Right cardiac atrium (tissue), 5 donors: ENCODE measurements around the gene UGT2B7. TPM values are rescaled to one million over a fixed set of nuclear protein-coding genes. Genes with fewer than 3 reads are reported as not detected.
"Not testable (repeated sequence)": the region's sequence is repeated elsewhere in the genome, so short reads cannot be mapped to it uniquely, and the experiment has no call there.

Source experiments
- ATAC-seq, 2 donors: fragments of 200-7000 bp; cut with Tn5 transposase; one replicate each; pipeline versions ENCODE4 v1.8.0 to v1.9.1; 2020; ENCODE audit warnings: moderate library complexity in 2 of 2, mild to moderate bottlenecking in 1 of 2
- DNase-seq, 3 donors: peaks; one replicate each; pipeline ENCODE4 v3.0.0-alpha.2; 2020
- H3K27ac ChIP-seq: one replicate; pipeline ENCODE4 v1.5.1; 2013; ENCODE audit warnings: mild to moderate bottlenecking, low read length, control low read depth, moderate library complexity
- H3K27me3 ChIP-seq: one replicate; pipeline ENCODE4 v1.6.1; 2013; ENCODE audit not compliant: control insufficient read depth, insufficient read depth
- H3K4me1 ChIP-seq: one replicate; pipeline ENCODE4 v1.6.1; 2013; ENCODE audit warnings: low read length; ENCODE audit not compliant: control insufficient read depth, insufficient read depth
- H3K4me3 ChIP-seq: one replicate; pipeline ENCODE4 v1.5.1; 2013; ENCODE audit warnings: low read length, control low read depth
- H3K9me3 ChIP-seq: one replicate; pipeline ENCODE4 v1.6.1; 2013; ENCODE audit warnings: low read length; ENCODE audit not compliant: control insufficient read depth
- WGBS: extraction: QIAGEN DNeasy Blood & Tissue Kit; methylation state at CpG from one replicate; pipeline ENCODE4 v1.1.7; 2013; 5-methylcytosine and 5-hydroxymethylcytosine counted together
- intact Hi-C, 4 donors: fragments of 100-400 bp; cut with DNase I; formaldehyde crosslinking; loops; one replicate each; pipeline versions ENCODE4 v1.11.0 to v1.14.0; 2022 to 2023
- polyA plus RNA-seq: library from polyadenylated mRNA; stranded (reverse); fragments of 200-250 nt; gene quantifications from one replicate; pipeline ENCODE4 v1.2.3, GENCODE V29; 2013
- total RNA-seq, 4 donors: library from RNA; stranded (reverse); fragmentation: NEBNext Ultra II Directional; extraction: Animal tissue kit (Norgen Biotek cat#: 25700); gene quantifications; one replicate each; pipeline ENCODE4 v1.2.1, GENCODE V29; 2021
- donor health status: healthy with polysubstance abuse.
- donor health status: DM: no; HTN: yes; CAD: no.
- donor health status: DM: no; HTN: no; CAD: no.
- donor health status: DM: no; HTN: yes; CAD: no; lungs with severe emphysema.
- donor health status: DM: yes; HTN: yes; CAD: no.

The UGT2B7 gene
- total and polyA plus RNA-seq, 5 donors = not detected

GRCh38 chr4:69089388-69089787, 6.9 kb upstream of the UGT2B7 start:
- intact Hi-C loops = no loop called here
- DNase-seq = no peak
- Histone ChIP-seq H3K27ac (no peak overlapping the region), H3K27me3 (no peaks in the 10 kb centered on the region), H3K9me3 (no peaks in the 10 kb centered on the region), H3K4me3 (no peak overlapping the region), H3K4me1 (no peaks in the 10 kb centered on the region)
- 55% methylated on average over 1 of the region's 1 CpG for WGBS
- ATAC-seq = no peak

- ATAC-seq (no peak), DNase-seq (no peak)
- WGBS = 63% methylated on average over 1 of the region's 1 CpG
- no peak overlapping the region for H3K4me3 ChIP-seq
- intact Hi-C loops = no loop called here
- H3K27me3 ChIP-seq = no peaks in the 10 kb centered on the region
- no peak overlapping the region for H3K27ac ChIP-seq
- H3K9me3 ChIP-seq = no peaks in the 10 kb centered on the region
- H3K4me1 ChIP-seq = no peaks in the 10 kb centered on the region
These were observed 4.1 kb upstream of the UGT2B7 start for GRCh38 chr4:69092190-69092589.

GRCh38 chr4:69092980-69093568, 3.2 kb upstream of the UGT2B7 start:
- Histone ChIP-seq H3K4me1 (no peaks in the 10 kb centered on the region), H3K27ac (no peak overlapping the region), H3K9me3 (no peaks in the 10 kb centered on the region), H3K27me3 (no peaks in the 10 kb centered on the region), H3K4me3 (no peak overlapping the region)
- DNase-seq (no peak), ATAC-seq (no peak)
- WGBS = 60% methylated on average over 6 of the region's 6 CpGs
- intact Hi-C loops = no loop called here

- no peak overlapping the region for H3K27ac ChIP-seq
- no peak for DNase-seq
- WGBS = 69% methylated on average over 3 of the region's 3 CpGs
- H3K27me3 ChIP-seq = no peaks in the 10 kb centered on the region
- intact Hi-C loops = no loop called here
- no peaks in the 10 kb centered on the region for H3K9me3 ChIP-seq
- H3K4me3 ChIP-seq = no peak overlapping the region
- no peak for ATAC-seq
- no peaks in the 10 kb centered on the region for H3K4me1 ChIP-seq
These were observed 2.6 kb upstream of the UGT2B7 start for GRCh38 chr4:69093681-69094080.

- no peak for DNase-seq
- no peak overlapping the region for H3K27ac ChIP-seq
- no peaks in the 10 kb centered on the region for H3K27me3 ChIP-seq
- H3K9me3 ChIP-seq = no peaks in the 10 kb centered on the region
- H3K4me1 ChIP-seq = no peaks in the 10 kb centered on the region
- no peak overlapping the region for H3K4me3 ChIP-seq
- intact Hi-C loops = no loop called here
- no peak for ATAC-seq
- 16% methylated on average over 2 of the region's 2 CpGs for WGBS
These were observed 958 bp upstream of the UGT2B7 start for GRCh38 chr4:69095301-69095731.

- no peaks in the 10 kb centered on the region for H3K4me1 ChIP-seq
- WGBS = 71% methylated on average over 3 of the region's 3 CpGs
- no peak overlapping the region for H3K4me3 ChIP-seq
- H3K27ac ChIP-seq = no peak overlapping the region
- DNase-seq = no peak
- H3K27me3 ChIP-seq = no peaks in the 10 kb centered on the region
- H3K9me3 ChIP-seq = no peaks in the 10 kb centered on the region
- no peak for ATAC-seq
- intact Hi-C loops = no loop called here
These were observed 536 bp downstream of the UGT2B7 start for GRCh38 chr4:69096810-69097209.

GRCh38 chr4:69098470-69098869, 2.2 kb downstream of the UGT2B7 start:
- no peaks in the 10 kb centered on the region for H3K27me3 ChIP-seq
- no peak overlapping the region for H3K4me3 ChIP-seq
- no peak for ATAC-seq
- H3K27ac ChIP-seq = no peak overlapping the region
- WGBS = 80% methylated on average over 4 of the region's 4 CpGs
- no peaks in the 10 kb centered on the region for H3K4me1 ChIP-seq
- intact Hi-C loops = no loop called here
- DNase-seq = no peak
- H3K9me3 ChIP-seq = no peaks in the 10 kb centered on the region

GRCh38 chr4:69099910-69100309, 3.6 kb downstream of the UGT2B7 start:
- Histone ChIP-seq H3K27ac (no peak overlapping the region), H3K27me3 (no peaks in the 10 kb centered on the region), H3K4me1 (no peaks in the 10 kb centered on the region), H3K9me3 (no peaks in the 10 kb centered on the region), H3K4me3 (no peak overlapping the region)
- ATAC-seq = no peak
- whole genome bisulfite sequencing = 59% methylated on average over 4 of the region's 4 CpGs
- intact Hi-C loops = no loop called here
- DNase-seq = no peak

- H3K4me3 ChIP-seq, intact Hi-C loops, H3K4me1 ChIP-seq, DNase-seq, ATAC-seq, H3K27me3 ChIP-seq, H3K27ac ChIP-seq, H3K9me3 ChIP-seq: not testable (repeated sequence)
- 75% methylated on average over 2 of the region's 2 CpGs for WGBS
These were observed 6.4 kb downstream of the UGT2B7 start for GRCh38 chr4:69102668-69103067.

- Histone ChIP-seq H3K27me3 (no peaks in the 10 kb centered on the region), H3K27ac (no peak overlapping the region), H3K4me1 (no peaks in the 10 kb centered on the region), H3K4me3 (no peak overlapping the region), H3K9me3 (no peaks in the 10 kb centered on the region)
- intact Hi-C loops = no loop called here
- WGBS = 81% methylated on average over 2 of the region's 2 CpGs
- no peak for DNase-seq
- ATAC-seq = no peak
These were observed 8.5 kb downstream of the UGT2B7 start for GRCh38 chr4:69104719-69105275.

- H3K4me3 ChIP-seq, H3K27ac ChIP-seq, H3K27me3 ChIP-seq, ATAC-seq, intact Hi-C loops, H3K4me1 ChIP-seq, H3K9me3 ChIP-seq: not testable (repeated sequence)
- WGBS = 89% methylated on average over 30 of the region's 30 CpGs
- peak in 1 of 3 donors; percentile 28 for DNase-seq
These were observed 19.0 kb downstream of the UGT2B7 start for GRCh38 chr4:69115151-69115850.
